AG10803 (cell line): ENCODE measurements around the gene POLR1A.

Source experiments
- DNase-seq: peaks from one replicate; pipeline ENCODE4 v3.0.0; 2010; ENCODE audit warnings: low read depth
- H3K4me3 ChIP-seq: 2 replicates; pipeline ENCODE4 v1.5.1; 2011; ENCODE audit warnings: mild to moderate bottlenecking, low read length, control low read depth
- TF ChIP-seq, protein P1 (sequence below): conservative IDR thresholded peaks from 2 replicates; pipeline ENCODE4 v1.5.1; 2011; ENCODE audit warnings: mild to moderate bottlenecking, low read length, control low read depth, inconsistent platforms

The POLR1A gene

DNA sequence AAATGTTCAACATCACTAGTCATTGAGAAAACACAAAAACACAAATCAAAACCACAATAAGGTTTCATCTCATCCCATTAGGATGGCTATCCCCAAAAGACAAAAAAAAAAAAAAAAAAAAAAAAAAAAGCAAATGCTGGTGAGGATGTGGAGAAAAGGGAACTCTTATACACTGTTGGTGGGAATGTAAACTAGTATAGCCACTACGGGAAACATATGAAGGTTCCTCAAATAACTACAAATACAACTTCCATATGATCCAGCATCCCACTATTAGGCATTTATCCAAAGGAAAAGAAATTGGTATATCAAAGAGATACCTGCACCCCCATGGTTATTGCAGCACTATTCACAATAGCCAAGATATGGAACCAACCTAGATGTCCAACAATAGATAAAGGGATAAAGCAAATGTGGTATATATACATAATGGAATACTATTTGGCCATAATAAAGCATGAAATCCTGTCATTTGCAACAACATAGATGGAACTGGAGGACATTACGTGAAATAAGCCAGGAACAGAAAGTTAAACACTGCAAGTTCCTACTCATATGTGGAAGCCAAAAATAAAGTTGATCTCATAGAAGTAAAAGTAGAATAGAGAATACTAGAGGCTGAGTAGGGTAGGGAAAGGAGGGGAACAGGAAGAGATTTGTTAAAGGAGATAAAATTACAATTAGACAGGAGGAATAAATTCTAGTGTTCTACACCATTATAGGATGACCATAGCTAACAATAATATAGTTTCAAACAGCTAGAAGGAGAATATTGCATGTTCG, 8.4 kb downstream of the POLR1A start:
- H3K4me3 ChIP-seq: no peak overlapping the region
- TF ChIP-seq, protein P1, sequence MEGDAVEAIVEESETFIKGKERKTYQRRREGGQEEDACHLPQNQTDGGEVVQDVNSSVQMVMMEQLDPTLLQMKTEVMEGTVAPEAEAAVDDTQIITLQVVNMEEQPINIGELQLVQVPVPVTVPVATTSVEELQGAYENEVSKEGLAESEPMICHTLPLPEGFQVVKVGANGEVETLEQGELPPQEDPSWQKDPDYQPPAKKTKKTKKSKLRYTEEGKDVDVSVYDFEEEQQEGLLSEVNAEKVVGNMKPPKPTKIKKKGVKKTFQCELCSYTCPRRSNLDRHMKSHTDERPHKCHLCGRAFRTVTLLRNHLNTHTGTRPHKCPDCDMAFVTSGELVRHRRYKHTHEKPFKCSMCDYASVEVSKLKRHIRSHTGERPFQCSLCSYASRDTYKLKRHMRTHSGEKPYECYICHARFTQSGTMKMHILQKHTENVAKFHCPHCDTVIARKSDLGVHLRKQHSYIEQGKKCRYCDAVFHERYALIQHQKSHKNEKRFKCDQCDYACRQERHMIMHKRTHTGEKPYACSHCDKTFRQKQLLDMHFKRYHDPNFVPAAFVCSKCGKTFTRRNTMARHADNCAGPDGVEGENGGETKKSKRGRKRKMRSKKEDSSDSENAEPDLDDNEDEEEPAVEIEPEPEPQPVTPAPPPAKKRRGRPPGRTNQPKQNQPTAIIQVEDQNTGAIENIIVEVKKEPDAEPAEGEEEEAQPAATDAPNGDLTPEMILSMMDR: no peak
- no peak for DNase-seq

GRCh38 chr2:86094229-86094628, 11.5 kb downstream of the POLR1A start:
- H3K4me3 ChIP-seq: no peak overlapping the region
- DNase-seq: no peak
- TF ChIP-seq, protein P1: no peak

GRCh38 chr2:86087936-86088850, 17.5 kb downstream of the POLR1A start:
- no peak overlapping the region for H3K4me3 ChIP-seq
- TF ChIP-seq, protein P1: peak; percentile 38
- DNase-seq: no peak

- TF ChIP-seq, protein P1: no peak
- DNase-seq: no peak
- no peak overlapping the region for H3K4me3 ChIP-seq
Measured at GRCh38 chr2:86082756-86083155, 22.9 kb downstream of the POLR1A start.

- DNase-seq: no peak
- TF ChIP-seq, protein P1: no peak
- H3K4me3 ChIP-seq: no peak overlapping the region
Measured at GRCh38 chr2:86081724-86082123, 24.0 kb downstream of the POLR1A start.

DNA sequence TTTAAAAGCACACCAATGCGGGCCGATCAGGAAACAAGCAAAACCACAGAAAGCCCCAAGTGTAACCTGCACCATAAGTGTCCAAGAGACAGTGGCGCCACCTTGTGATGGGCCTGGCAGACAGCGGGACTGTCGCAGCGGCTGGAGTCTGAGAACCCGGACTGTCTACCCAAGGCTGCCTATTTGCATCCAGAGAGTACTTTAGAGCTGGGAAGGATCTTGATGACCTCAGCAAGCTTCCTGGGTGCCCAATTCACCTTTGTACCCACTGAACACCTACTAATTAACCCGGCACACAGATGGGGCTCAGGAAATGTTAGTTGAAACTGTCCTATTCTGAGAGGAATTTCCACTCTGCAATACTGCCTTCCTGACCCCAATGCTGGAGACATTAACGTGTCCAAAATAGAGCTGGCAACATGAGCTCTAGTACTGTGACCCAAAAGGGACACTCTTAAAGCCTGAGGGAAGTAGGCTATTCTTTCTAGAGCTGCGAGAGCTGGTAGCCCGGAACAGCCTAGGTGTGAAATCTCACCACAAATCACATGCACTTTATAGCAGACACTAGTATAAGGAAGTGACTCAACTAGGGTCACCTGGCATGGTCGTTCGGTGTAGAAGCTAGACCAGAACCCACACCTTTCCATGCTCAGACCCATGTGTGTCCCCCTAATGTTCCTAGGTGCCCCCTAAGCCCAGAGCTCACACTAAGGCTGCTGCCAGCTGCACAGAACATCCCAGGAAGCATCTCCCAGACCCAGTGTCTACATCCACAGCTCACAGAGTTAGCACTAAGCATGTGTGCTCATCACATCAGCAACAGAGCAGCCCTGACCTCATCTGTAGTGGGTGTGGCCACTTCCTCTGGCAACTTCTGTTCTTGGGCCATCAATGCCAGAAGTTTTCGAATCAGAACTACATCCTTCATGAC, 25.4 kb downstream of the POLR1A start:
- TF ChIP-seq, protein P1: peak; percentile 89
- no peak overlapping the region for H3K4me3 ChIP-seq
- peak; percentile 66 for DNase-seq
